CD4-positive, alpha-beta T cell treated with Interferon alpha-2 for 1 hour (primary cell): ENCODE data around the gene SYNE3.

ENCODE experiments used
- DNase-seq, 2 donors: peaks; one replicate each; pipeline ENCODE4 v3.0.0-alpha.2; 2020 to 2022

SYNE3 gene

GRCh38 chr14:95488376-95489213 lies 27.9 kb downstream of the SYNE3 start:
- no peak for DNase-seq

GRCh38 chr14:95487669-95488084 lies 28.8 kb downstream of the SYNE3 start:
- no peak for DNase-seq

- peak in 1 of 2 donors; percentile 19 for DNase-seq
Measured at GRCh38 chr14:95486875-95487668, 29.4 kb downstream of the SYNE3 start.

- no peak for DNase-seq
Measured at GRCh38 chr14:95485222-95485819, 31.1 kb downstream of the SYNE3 start.

GRCh38 chr14:95484296-95484695 lies 32.2 kb downstream of the SYNE3 start:
- DNase-seq = no peak

- DNase-seq = no peak
Measured at GRCh38 chr14:95483309-95484165, 32.9 kb downstream of the SYNE3 start.

- DNase-seq = no peak
Measured at GRCh38 chr14:95482627-95483308, 33.7 kb downstream of the SYNE3 start.

- DNase-seq = no peak
Measured at GRCh38 chr14:95481391-95482022, 34.9 kb downstream of the SYNE3 start.

GRCh38 chr14:95480887-95481226 lies 35.6 kb downstream of the SYNE3 start:
- DNase-seq = no peak

- DNase-seq = peak in 1 of 2 donors; percentile 60
Measured at GRCh38 chr14:95480109-95480886, 36.2 kb downstream of the SYNE3 start.

- DNase-seq = no peak
Measured at GRCh38 chr14:95479494-95479893, 37.0 kb downstream of the SYNE3 start.

- DNase-seq = no peak
Measured at GRCh38 chr14:95478818-95479217, 37.6 kb downstream of the SYNE3 start.

GRCh38 chr14:95478309-95478708 lies 38.1 kb downstream of the SYNE3 start:
- no peak for DNase-seq

GRCh38 chr14:95477411-95478269 lies 38.8 kb downstream of the SYNE3 start:
- no peak for DNase-seq

GRCh38 chr14:95476747-95477146 lies 39.7 kb downstream of the SYNE3 start:
- DNase-seq = no peak

GRCh38 chr14:95475540-95476240 lies 40.8 kb downstream of the SYNE3 start:
- no peak for DNase-seq

- no peak for DNase-seq
Measured at GRCh38 chr14:95474941-95475340, 41.5 kb downstream of the SYNE3 start.

- no peak for DNase-seq
Measured at GRCh38 chr14:95474486-95474885, 42.0 kb downstream of the SYNE3 start.

- no peak for DNase-seq
Measured at GRCh38 chr14:95472819-95473251, 43.6 kb downstream of the SYNE3 start.
